ENCODE data around the gene BIRC7.

- no peak for TF ChIP-seq CTCF (conservative IDR thresholded peaks at IDR 0.05; ENCODE audit: low read depth, low read length)
- TF ChIP-seq NFE2L2 (IDR thresholded peaks at IDR 0.05; ENCODE audit: low read depth, low read length) = no peak
- TF ChIP-seq RFX5 (IDR thresholded peaks at IDR 0.05; ENCODE audit: low read depth, low read length) = no peak
- TF ChIP-seq MXI1 (IDR thresholded peaks at IDR 0.05; ENCODE audit: borderline replicate concordance, low read depth, low read length) = no peak
- TF ChIP-seq POLR2A (IDR thresholded peaks at IDR 0.05; ENCODE audit: low read depth, low read length) = no peak
- TF ChIP-seq USF2 (IDR thresholded peaks at IDR 0.05; ENCODE audit: low read depth, low read length) = no peak
- TF ChIP-seq CEBPB (IDR thresholded peaks at IDR 0.05; ENCODE audit: low read depth, low read length) = no peak
- TF ChIP-seq RAD21 (IDR thresholded peaks at IDR 0.05; ENCODE audit: low read length) = no peak
- no peak for TF ChIP-seq ELK1 (IDR thresholded peaks at IDR 0.05; ENCODE audit: borderline replicate concordance, low read depth, low read length)
- no peak for TF ChIP-seq CHD1 (IDR thresholded peaks at IDR 0.05; ENCODE audit: low read depth, low read length)
- TF ChIP-seq MAZ (IDR thresholded peaks at IDR 0.05; ENCODE audit: borderline replicate concordance, low read depth, low read length) = no peak
- TF ChIP-seq MAFK (IDR thresholded peaks at IDR 0.05; ENCODE audit: low read depth, low read length) = no peak
Measured at GRCh38 chr20:63256954-63257353, 21.2 kb downstream of the BIRC7 start.

Measured in IMR-90 (cell line).